Muscle of arm (tissue), 12 donors: ENCODE measurements around the gene SLC9A2. TPM values are rescaled to one million over a fixed set of nuclear protein-coding genes. Genes with fewer than 3 reads are reported as not detected.

ENCODE experiments used
- DNase-seq: peaks from one replicate; pipeline ENCODE4 v3.0.0-alpha.2; 2013
- polyA plus RNA-seq, 12 donors: library from polyadenylated mRNA; unstranded; fragments of 120-200 nt; gene quantifications; one replicate each; pipeline ENCODE4 v1.2.1, GENCODE V29; 2013; ENCODE audit not compliant: insufficient read length in 12 of 12

SLC9A2 gene
- polyA plus RNA-seq, 12 donors: 0.71 to 4.9 (median 2.6) TPM; not detected in 1

GRCh38 chr2:102618452-102619413 is 620 bp upstream of the SLC9A2 start:
- no peak for DNase-seq

- no peak for DNase-seq
Measured at GRCh38 chr2:102620332-102620731, 979 bp downstream of the SLC9A2 start.

GRCh38 chr2:102621630-102622029 is 2.3 kb downstream of the SLC9A2 start:
- no peak for DNase-seq

- no peak for DNase-seq
Measured at GRCh38 chr2:102622646-102623045, 3.3 kb downstream of the SLC9A2 start.

- DNase-seq: no peak
Measured at GRCh38 chr2:102630458-102630857, 11.1 kb downstream of the SLC9A2 start.

GRCh38 chr2:102632380-102633175 is 13.2 kb downstream of the SLC9A2 start:
- DNase-seq: no peak

GRCh38 chr2:102634831-102635241 is 15.5 kb downstream of the SLC9A2 start:
- DNase-seq: no peak

- no peak for DNase-seq
Measured at GRCh38 chr2:102635317-102635716, 16.0 kb downstream of the SLC9A2 start.

GRCh38 chr2:102636283-102636907 is 17.0 kb downstream of the SLC9A2 start:
- no peak for DNase-seq

GRCh38 chr2:102637358-102637757 is 18.0 kb downstream of the SLC9A2 start:
- DNase-seq: no peak

- no peak for DNase-seq
Measured at GRCh38 chr2:102639429-102639828, 20.1 kb downstream of the SLC9A2 start.

- no peak for DNase-seq
Measured at GRCh38 chr2:102652126-102652525, 32.8 kb downstream of the SLC9A2 start.

GRCh38 chr2:102657770-102658169 is 38.4 kb downstream of the SLC9A2 start:
- DNase-seq: no peak

GRCh38 chr2:102660070-102660469 is 40.7 kb downstream of the SLC9A2 start:
- no peak for DNase-seq

- no peak for DNase-seq
Measured at GRCh38 chr2:102660574-102660973, 41.2 kb downstream of the SLC9A2 start.

- no peak for DNase-seq
Measured at GRCh38 chr2:102661846-102662245, 42.5 kb downstream of the SLC9A2 start.

- DNase-seq: no peak
Measured at GRCh38 chr2:102662833-102663232, 43.5 kb downstream of the SLC9A2 start.

GRCh38 chr2:102663381-102663780 is 44.0 kb downstream of the SLC9A2 start:
- no peak for DNase-seq

- DNase-seq: no peak
Measured at GRCh38 chr2:102664471-102664909, 45.1 kb downstream of the SLC9A2 start.

- DNase-seq: no peak
Measured at GRCh38 chr2:102667072-102667471, 47.7 kb downstream of the SLC9A2 start.

GRCh38 chr2:102668171-102668570 is 48.8 kb downstream of the SLC9A2 start:
- no peak for DNase-seq

GRCh38 chr2:102669401-102669800 is 50.0 kb downstream of the SLC9A2 start:
- no peak for DNase-seq
